Measurements from ENCODE around the gene ATRNL1. TPM values are rescaled to one million over a fixed set of nuclear protein-coding genes. Genes with fewer than 3 reads are reported as not detected.
"Not testable (repeated sequence)": the region's sequence is repeated elsewhere in the genome, so short reads cannot be mapped to it uniquely, and the experiment has no call there.

ATRNL1 gene
- total RNA-seq, 1 experiment from 2014 or later: 8.8 TPM

DNA sequence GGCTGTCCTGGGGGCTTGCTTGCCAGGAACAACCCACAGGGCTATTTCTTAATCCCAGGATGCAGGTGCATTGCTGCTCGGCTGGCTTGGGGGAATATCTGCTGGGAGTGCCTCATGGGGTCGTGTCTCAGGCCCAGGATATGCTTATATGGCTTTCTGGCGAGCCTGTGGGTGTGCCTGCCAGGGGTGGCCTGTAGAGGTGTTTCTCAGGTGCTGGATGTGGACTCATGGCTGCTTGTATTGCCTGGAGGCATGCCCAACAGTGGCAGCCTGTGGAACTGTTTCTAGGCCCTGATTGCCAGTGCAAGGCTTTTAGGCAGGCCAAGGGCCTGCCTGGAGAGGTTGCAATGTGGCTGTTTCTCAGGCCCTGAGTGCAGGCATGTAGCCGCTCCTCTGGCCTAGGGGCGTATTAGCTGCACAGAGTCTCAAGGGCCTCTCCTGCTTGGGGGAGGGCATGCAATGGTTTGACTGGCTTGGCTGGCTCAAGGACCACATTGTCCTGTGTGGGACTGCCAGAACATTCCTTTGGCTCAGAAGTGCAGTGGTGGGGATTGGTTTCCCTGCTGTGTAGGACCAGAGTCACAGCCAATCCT is 202.1 kb downstream of the ATRNL1 start:
- CTCF ChIA-PET: no interaction called here
- intact Hi-C loops (cut with micrococcal nuclease; ENCODE audit: unreplicated experiment): no loop called here
- TF ChIP-seq, protein P1, sequence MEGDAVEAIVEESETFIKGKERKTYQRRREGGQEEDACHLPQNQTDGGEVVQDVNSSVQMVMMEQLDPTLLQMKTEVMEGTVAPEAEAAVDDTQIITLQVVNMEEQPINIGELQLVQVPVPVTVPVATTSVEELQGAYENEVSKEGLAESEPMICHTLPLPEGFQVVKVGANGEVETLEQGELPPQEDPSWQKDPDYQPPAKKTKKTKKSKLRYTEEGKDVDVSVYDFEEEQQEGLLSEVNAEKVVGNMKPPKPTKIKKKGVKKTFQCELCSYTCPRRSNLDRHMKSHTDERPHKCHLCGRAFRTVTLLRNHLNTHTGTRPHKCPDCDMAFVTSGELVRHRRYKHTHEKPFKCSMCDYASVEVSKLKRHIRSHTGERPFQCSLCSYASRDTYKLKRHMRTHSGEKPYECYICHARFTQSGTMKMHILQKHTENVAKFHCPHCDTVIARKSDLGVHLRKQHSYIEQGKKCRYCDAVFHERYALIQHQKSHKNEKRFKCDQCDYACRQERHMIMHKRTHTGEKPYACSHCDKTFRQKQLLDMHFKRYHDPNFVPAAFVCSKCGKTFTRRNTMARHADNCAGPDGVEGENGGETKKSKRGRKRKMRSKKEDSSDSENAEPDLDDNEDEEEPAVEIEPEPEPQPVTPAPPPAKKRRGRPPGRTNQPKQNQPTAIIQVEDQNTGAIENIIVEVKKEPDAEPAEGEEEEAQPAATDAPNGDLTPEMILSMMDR (IDR thresholded peaks at IDR 0.05; ENCODE audit: unreplicated experiment): no peak
- Mint-ChIP-seq H3K27me3 (ENCODE audit: unreplicated experiment) (no peaks in the 10 kb centered on the region), H3K9me3 (ENCODE audit: low read depth, unreplicated experiment) (peaks cover 10% of the 10 kb centered on the region), H3K4me3 (ENCODE audit: low read depth, unreplicated experiment) (no peak overlapping the region), H3K27ac (ENCODE audit: unreplicated experiment) (no peak overlapping the region), H3K4me1 (ENCODE audit: low read depth, unreplicated experiment) (no peaks in the 10 kb centered on the region), H3K36me3 (ENCODE audit: insufficient read depth, unreplicated experiment) (no peaks in the 10 kb centered on the region)
- BruUV-seq (replicated peaks): no TSS peak
- no peak for DNase-seq

DNA sequence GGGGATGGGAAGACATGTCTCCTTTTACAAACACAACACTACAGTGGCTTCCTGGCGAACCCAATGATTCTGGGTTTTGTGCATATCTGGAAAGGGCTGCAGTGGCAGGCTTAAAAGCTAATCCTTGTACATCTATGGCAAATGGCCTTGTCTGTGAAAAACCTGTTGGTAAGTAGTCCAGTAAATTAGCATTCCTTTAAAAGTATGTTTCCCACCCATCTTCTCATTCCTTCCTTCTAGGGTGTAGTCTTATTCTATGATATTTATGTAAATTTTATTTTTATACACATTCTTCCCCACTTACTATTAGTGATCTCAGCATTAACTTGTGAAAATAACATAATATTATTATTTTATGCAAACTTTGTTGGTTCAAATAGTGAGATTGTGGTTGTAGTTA is 206.9 kb downstream of the ATRNL1 start:
- Mint-ChIP-seq H3K36me3 (ENCODE audit: insufficient read depth, unreplicated experiment) (no peaks in the 10 kb centered on the region), H3K9me3 (ENCODE audit: low read depth, unreplicated experiment) (peaks cover 2% of the 10 kb centered on the region), H3K4me1 (ENCODE audit: low read depth, unreplicated experiment) (no peaks in the 10 kb centered on the region), H3K4me3 (ENCODE audit: low read depth, unreplicated experiment) (no peak overlapping the region), H3K27ac (ENCODE audit: unreplicated experiment) (no peak overlapping the region), H3K27me3 (ENCODE audit: unreplicated experiment) (no peaks in the 10 kb centered on the region)
- BruUV-seq (replicated peaks): no TSS peak
- DNase-seq: no peak
- TF ChIP-seq, protein P1 (IDR thresholded peaks at IDR 0.05; ENCODE audit: unreplicated experiment): no peak
- CTCF ChIA-PET: no interaction called here
- intact Hi-C loops (cut with micrococcal nuclease; ENCODE audit: unreplicated experiment): no loop called here

DNA sequence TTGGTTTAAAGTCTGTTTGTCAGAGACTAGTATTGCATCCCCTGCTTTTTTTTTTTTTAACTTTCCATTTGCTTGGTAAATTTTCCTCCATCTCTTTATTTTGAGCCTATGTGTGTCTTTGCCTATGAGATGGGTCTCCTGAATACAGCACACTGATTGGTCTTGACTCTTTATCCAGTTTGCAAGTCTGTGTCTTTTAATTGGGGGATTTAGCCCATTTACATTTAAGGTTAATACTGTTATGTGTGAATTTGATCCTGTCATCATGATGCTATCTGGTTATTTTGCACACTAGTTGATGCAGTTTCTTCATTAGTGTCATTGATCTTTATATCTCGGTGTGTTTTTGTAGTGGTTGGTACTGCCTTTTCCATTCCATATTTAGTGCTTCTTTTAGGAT is 226.5 kb downstream of the ATRNL1 start:
- intact Hi-C loops (cut with micrococcal nuclease; ENCODE audit: unreplicated experiment); DNase-seq; CTCF ChIA-PET; H3K27me3 Mint-ChIP-seq (ENCODE audit: unreplicated experiment); H3K36me3 Mint-ChIP-seq (ENCODE audit: insufficient read depth, unreplicated experiment); BruUV-seq (replicated peaks); H3K27ac Mint-ChIP-seq (ENCODE audit: unreplicated experiment); H3K9me3 Mint-ChIP-seq (ENCODE audit: low read depth, unreplicated experiment); H3K4me3 Mint-ChIP-seq (ENCODE audit: low read depth, unreplicated experiment): not testable (repeated sequence)
- peaks cover 13% of the 10 kb centered on the region for H3K4me1 Mint-ChIP-seq (ENCODE audit: low read depth, unreplicated experiment)

DNA sequence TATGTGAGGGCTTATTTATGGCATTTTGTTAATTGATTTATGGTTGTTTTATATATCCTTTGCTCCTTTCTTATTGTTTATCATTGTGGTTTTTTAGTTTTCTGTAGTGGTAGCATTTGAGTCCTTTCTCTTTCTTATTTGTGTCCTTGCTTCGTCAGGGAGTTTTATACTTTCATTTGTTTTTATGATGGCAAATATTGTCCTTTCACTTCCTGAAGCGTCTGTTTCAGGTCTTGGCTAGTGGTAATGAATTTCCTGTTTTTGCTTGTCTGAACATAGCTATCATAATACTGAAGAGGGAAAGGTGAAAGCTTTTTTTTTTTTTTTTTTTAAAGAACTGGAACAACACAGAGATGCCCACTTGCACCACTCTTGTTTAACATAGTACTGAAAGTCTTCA is 228.2 kb downstream of the ATRNL1 start:
- no peaks in the 10 kb centered on the region for H3K9me3 Mint-ChIP-seq (ENCODE audit: low read depth, unreplicated experiment)
- no TSS peak for BruUV-seq (replicated peaks)

DNA sequence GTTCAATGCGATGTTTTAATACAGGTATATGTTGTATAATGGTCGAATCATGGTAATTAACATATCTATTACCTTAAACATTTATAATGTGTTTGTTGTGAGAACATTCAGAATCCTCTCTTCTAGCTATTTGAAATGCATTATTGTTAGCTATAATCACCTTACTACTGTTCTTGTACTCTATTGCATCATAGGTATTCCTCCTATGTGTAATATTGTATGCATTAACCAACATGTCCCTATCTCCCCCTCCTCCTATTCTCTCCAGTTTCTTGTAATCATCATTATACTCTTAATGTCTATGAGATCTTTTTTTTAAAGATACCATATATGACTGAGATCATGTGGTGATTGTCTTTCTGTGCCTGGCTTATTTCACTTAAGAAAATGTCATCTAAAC is 235.2 kb downstream of the ATRNL1 start:
- DNase-seq: no peak
- Mint-ChIP-seq H3K4me3 (ENCODE audit: low read depth, unreplicated experiment) (no peak overlapping the region), H3K9me3 (ENCODE audit: low read depth, unreplicated experiment) (no peaks in the 10 kb centered on the region), H3K4me1 (ENCODE audit: low read depth, unreplicated experiment) (no peaks in the 10 kb centered on the region), H3K36me3 (ENCODE audit: insufficient read depth, unreplicated experiment) (no peaks in the 10 kb centered on the region), H3K27ac (ENCODE audit: unreplicated experiment) (no peak overlapping the region), H3K27me3 (ENCODE audit: unreplicated experiment) (no peaks in the 10 kb centered on the region)
- TF ChIP-seq, protein P1 (IDR thresholded peaks at IDR 0.05; ENCODE audit: unreplicated experiment): no peak
- intact Hi-C loops (cut with micrococcal nuclease; ENCODE audit: unreplicated experiment): no loop called here
- BruUV-seq (replicated peaks): no TSS peak
- CTCF ChIA-PET: no interaction called here

More for the DNA sequence above, 228.2 kb downstream of the ATRNL1 start:
- H3K27me3 Mint-ChIP-seq (ENCODE audit: unreplicated experiment): no peaks in the 10 kb centered on the region
- peaks cover 13% of the 10 kb centered on the region for H3K4me1 Mint-ChIP-seq (ENCODE audit: low read depth, unreplicated experiment)
- DNase-seq: no peak
- no peaks in the 10 kb centered on the region for H3K36me3 Mint-ChIP-seq (ENCODE audit: insufficient read depth, unreplicated experiment)
- peak overlapping the region; percentile 43 for H3K27ac Mint-ChIP-seq (ENCODE audit: unreplicated experiment)
- peak overlapping the region; percentile 22 for H3K4me3 Mint-ChIP-seq (ENCODE audit: low read depth, unreplicated experiment)
- CTCF ChIA-PET: no interaction called here
- intact Hi-C loops (cut with micrococcal nuclease; ENCODE audit: unreplicated experiment): no loop called here
- TF ChIP-seq, protein P1 (IDR thresholded peaks at IDR 0.05; ENCODE audit: unreplicated experiment): no peak

Data from Calu3 (cell line).